ENCODE data around the gene AP2A1.
"Not testable (repeated sequence)": the region's sequence is repeated elsewhere in the genome, so short reads cannot be mapped to it uniquely, and the experiment has no call there.

Gene AP2A1

GRCh38 chr19:49766930-49767299 is at the start of gene AP2A1:
Gene AP2A1, plus strand, starts transcription at chr19:49767001. Its CDS starts 133 bp downstream, at chr19:49767134.
- DNase-seq: no peak

- DNase-seq: no peak
Measured at GRCh38 chr19:49718511-49718910, 48.3 kb upstream of the AP2A1 start.

- DNase-seq: no peak
Measured at GRCh38 chr19:49718991-49719390, 47.8 kb upstream of the AP2A1 start.

- DNase-seq: not testable (repeated sequence)
Measured at GRCh38 chr19:49719420-49719819, 47.4 kb upstream of the AP2A1 start.

- DNase-seq: no peak
Measured at GRCh38 chr19:49727217-49728030, 39.4 kb upstream of the AP2A1 start.

GRCh38 chr19:49730166-49730565 is 36.6 kb upstream of the AP2A1 start:
- DNase-seq: no peak

- DNase-seq: no peak
Measured at GRCh38 chr19:49738268-49738667, 28.5 kb upstream of the AP2A1 start.

GRCh38 chr19:49739098-49739497 is 27.7 kb upstream of the AP2A1 start:
- DNase-seq: no peak

- DNase-seq: no peak
Measured at GRCh38 chr19:49739933-49740332, 26.9 kb upstream of the AP2A1 start.

- DNase-seq: no peak
Measured at GRCh38 chr19:49741210-49741844, 25.5 kb upstream of the AP2A1 start.

GRCh38 chr19:49744946-49745381 is 21.8 kb upstream of the AP2A1 start:
- no peak for DNase-seq

GRCh38 chr19:49746206-49746958 is 20.4 kb upstream of the AP2A1 start:
- DNase-seq: peak; percentile 43 to 70

GRCh38 chr19:49749055-49749716 is 17.6 kb upstream of the AP2A1 start:
- no peak for DNase-seq

- no peak for DNase-seq
Measured at GRCh38 chr19:49749771-49750170, 17.0 kb upstream of the AP2A1 start.

GRCh38 chr19:49752701-49753100 is 14.1 kb upstream of the AP2A1 start:
- DNase-seq: no peak

GRCh38 chr19:49755956-49756355 is 10.8 kb upstream of the AP2A1 start:
- no peak for DNase-seq

GRCh38 chr19:49758292-49758691 is 8.5 kb upstream of the AP2A1 start:
- DNase-seq: no peak

- DNase-seq: no peak
Measured at GRCh38 chr19:49761249-49761624, 5.6 kb upstream of the AP2A1 start.

GRCh38 chr19:49761625-49762311 is 5.0 kb upstream of the AP2A1 start:
- no peak for DNase-seq

- no peak for DNase-seq
Measured at GRCh38 chr19:49763230-49763629, 3.6 kb upstream of the AP2A1 start, which contains the start of gene TSKS. Gene TSKS, minus strand, starts transcription at chr19:49763306. Its CDS starts 59 bp downstream, at chr19:49763247.

GRCh38 chr19:49764341-49764740 is 2.5 kb upstream of the AP2A1 start:
- no peak for DNase-seq
